Measurements from ENCODE around the gene NWD2.

The NWD2 gene

DNA sequence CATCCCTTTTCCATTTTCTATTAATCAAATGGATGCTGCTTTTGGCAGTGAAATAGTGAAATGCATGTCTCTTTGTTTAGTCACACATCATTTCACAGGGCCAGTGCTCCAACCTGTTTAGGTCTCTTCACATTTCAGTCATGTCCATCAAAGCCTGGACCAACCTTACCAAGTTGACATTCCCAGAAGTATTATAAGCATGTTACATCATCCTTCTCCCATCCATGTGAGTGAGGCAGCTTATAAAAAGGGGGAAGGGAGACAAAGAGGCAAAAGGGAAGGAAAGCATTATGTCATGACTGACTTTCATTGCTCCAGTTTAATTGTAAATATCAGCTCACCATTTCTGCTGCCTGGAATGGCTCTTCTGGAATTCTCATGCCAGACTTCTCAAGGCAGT, 94.4 kb downstream of the NWD2 start:
- TF ChIP-seq POLR2A (IDR thresholded peaks at IDR 0.05; ENCODE audit: low read depth, low read length) = no peak
- TF ChIP-seq TAF1 (IDR thresholded peaks at IDR 0.05; ENCODE audit: low read depth, low read length) = no peak
- TF ChIP-seq POLR2AphosphoS5 (IDR thresholded peaks at IDR 0.05; ENCODE audit: low read depth, low read length) = no peak
- no peak for DNase-seq (ENCODE audit: insufficient read length, low spot score)
- FAIRE-seq = no peak

- no peak for DNase-seq (ENCODE audit: insufficient read length, low spot score)
- TF ChIP-seq PAX5 (IDR thresholded peaks at IDR 0.05; ENCODE audit: insufficient read depth, low read length, severe bottlenecking) = no peak
- no peak for TF ChIP-seq POU2F2 (IDR thresholded peaks at IDR 0.05; ENCODE audit: low read depth, low read length)
- TF ChIP-seq SPI1 (IDR thresholded peaks at IDR 0.05; ENCODE audit: low read depth, low read length) = no peak
- TF ChIP-seq TAF1 (IDR thresholded peaks at IDR 0.05; ENCODE audit: low read depth, low read length) = no peak
- no peak for TF ChIP-seq POLR2AphosphoS5 (IDR thresholded peaks at IDR 0.05; ENCODE audit: low read depth, low read length)
- no peak for TF ChIP-seq POLR2A (IDR thresholded peaks at IDR 0.05; ENCODE audit: low read depth, low read length)
- no peak for FAIRE-seq
These were observed 114.2 kb downstream of the NWD2 start for GRCh38 chr4:37358748-37359147.

- FAIRE-seq (no peak), DNase-seq (ENCODE audit: insufficient read length, low spot score) (no peak)
- TF ChIP-seq POLR2AphosphoS5 (IDR thresholded peaks at IDR 0.05; ENCODE audit: low read depth, low read length) = no peak
- TF ChIP-seq TAF1 (IDR thresholded peaks at IDR 0.05; ENCODE audit: low read depth, low read length) = no peak
- no peak for TF ChIP-seq PAX5 (IDR thresholded peaks at IDR 0.05; ENCODE audit: insufficient read depth, low read length, severe bottlenecking)
- TF ChIP-seq SPI1 (IDR thresholded peaks at IDR 0.05; ENCODE audit: low read depth, low read length) = no peak
- TF ChIP-seq POU2F2 (IDR thresholded peaks at IDR 0.05; ENCODE audit: low read depth, low read length) = no peak
- TF ChIP-seq POLR2A (IDR thresholded peaks at IDR 0.05; ENCODE audit: low read depth, low read length) = no peak
These were observed 114.7 kb downstream of the NWD2 start for GRCh38 chr4:37359261-37359660.

GRCh38 chr4:37365888-37366287, 121.3 kb downstream of the NWD2 start:
- TF ChIP-seq TAF1 (IDR thresholded peaks at IDR 0.05; ENCODE audit: low read depth, low read length) = no peak
- no peak for TF ChIP-seq SPI1 (IDR thresholded peaks at IDR 0.05; ENCODE audit: low read depth, low read length)
- no peak for TF ChIP-seq POLR2A (IDR thresholded peaks at IDR 0.05; ENCODE audit: low read depth, low read length)
- no peak for TF ChIP-seq PAX5 (IDR thresholded peaks at IDR 0.05; ENCODE audit: insufficient read depth, low read length, severe bottlenecking)
- DNase-seq (ENCODE audit: insufficient read length, low spot score) (no peak), FAIRE-seq (no peak)

DNA sequence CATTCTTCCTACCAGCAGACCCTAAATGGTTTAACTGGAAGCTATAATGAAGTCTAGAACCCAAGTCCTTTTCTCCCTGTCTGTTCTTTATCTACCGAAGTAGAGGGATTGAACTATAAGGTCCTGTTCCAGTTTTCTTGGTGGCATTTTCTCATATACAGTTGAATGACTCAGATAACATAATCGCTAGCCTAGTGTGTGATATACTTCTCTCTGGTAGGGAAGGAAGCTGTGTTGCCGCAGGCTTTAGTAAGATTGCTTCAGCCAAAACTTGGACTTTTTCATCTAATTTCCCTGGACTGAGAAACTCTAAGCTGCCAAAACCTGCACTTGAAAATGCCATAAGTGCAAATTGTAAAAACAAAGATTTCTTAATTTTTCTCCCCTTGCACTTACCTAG, 123.4 kb downstream of the NWD2 start:
- TF ChIP-seq POLR2A (IDR thresholded peaks at IDR 0.05; ENCODE audit: low read depth, low read length) = no peak
- no peak for TF ChIP-seq PAX5 (IDR thresholded peaks at IDR 0.05; ENCODE audit: insufficient read depth, low read length, severe bottlenecking)
- no peak for TF ChIP-seq POU2F2 (IDR thresholded peaks at IDR 0.05; ENCODE audit: low read depth, low read length)
- TF ChIP-seq POLR2AphosphoS5 (IDR thresholded peaks at IDR 0.05; ENCODE audit: low read depth, low read length) = no peak
- no peak for TF ChIP-seq SPI1 (IDR thresholded peaks at IDR 0.05; ENCODE audit: low read depth, low read length)
- no peak for TF ChIP-seq TAF1 (IDR thresholded peaks at IDR 0.05; ENCODE audit: low read depth, low read length)
- FAIRE-seq (no peak), DNase-seq (ENCODE audit: insufficient read length, low spot score) (no peak)

DNA sequence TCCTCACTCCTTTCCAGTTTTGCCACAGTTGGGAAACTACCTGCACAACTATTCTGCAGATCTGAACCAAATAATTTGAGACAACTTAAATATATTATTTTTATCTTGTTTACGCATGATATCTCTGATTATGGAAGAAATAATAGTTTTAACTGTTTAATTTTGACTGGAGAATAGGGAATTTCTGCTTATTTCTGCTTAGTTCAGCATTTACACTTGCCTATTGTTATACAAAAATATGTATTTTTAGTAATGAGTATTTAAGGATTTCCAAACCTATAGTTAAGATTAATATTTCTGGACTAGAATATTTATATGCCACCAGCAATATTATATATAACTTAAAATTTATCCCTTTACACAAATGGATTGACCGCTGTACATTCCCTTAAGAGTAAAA, 125.5 kb downstream of the NWD2 start:
- TF ChIP-seq POLR2A (IDR thresholded peaks at IDR 0.05; ENCODE audit: low read depth, low read length) (no peak), SPI1 (IDR thresholded peaks at IDR 0.05; ENCODE audit: low read depth, low read length) (no peak), POU2F2 (IDR thresholded peaks at IDR 0.05; ENCODE audit: low read depth, low read length) (no peak), PAX5 (IDR thresholded peaks at IDR 0.05; ENCODE audit: insufficient read depth, low read length, severe bottlenecking) (no peak), POLR2AphosphoS5 (IDR thresholded peaks at IDR 0.05; ENCODE audit: low read depth, low read length) (no peak), TAF1 (IDR thresholded peaks at IDR 0.05; ENCODE audit: low read depth, low read length) (no peak)
- FAIRE-seq (no peak), DNase-seq (ENCODE audit: insufficient read length, low spot score) (no peak)

GRCh38 chr4:37381040-37381668, 136.6 kb downstream of the NWD2 start:
- DNase-seq (ENCODE audit: insufficient read length, low spot score) (no peak), FAIRE-seq (no peak)
- TF ChIP-seq TAF1 (IDR thresholded peaks at IDR 0.05; ENCODE audit: low read depth, low read length) = no peak
- TF ChIP-seq SPI1 (IDR thresholded peaks at IDR 0.05; ENCODE audit: low read depth, low read length) = no peak
- no peak for TF ChIP-seq PAX5 (IDR thresholded peaks at IDR 0.05; ENCODE audit: insufficient read depth, low read length, severe bottlenecking)
- no peak for TF ChIP-seq POU2F2 (IDR thresholded peaks at IDR 0.05; ENCODE audit: low read depth, low read length)
- TF ChIP-seq POLR2AphosphoS5 (IDR thresholded peaks at IDR 0.05; ENCODE audit: low read depth, low read length) = no peak
- TF ChIP-seq POLR2A (IDR thresholded peaks at IDR 0.05; ENCODE audit: low read depth, low read length) = no peak

GRCh38 chr4:37383579-37384229, 139.2 kb downstream of the NWD2 start:
- DNase-seq (ENCODE audit: insufficient read length, low spot score) (no peak), FAIRE-seq (no peak)
- TF ChIP-seq POU2F2 (IDR thresholded peaks at IDR 0.05; ENCODE audit: low read depth, low read length) = no peak
- no peak for TF ChIP-seq TAF1 (IDR thresholded peaks at IDR 0.05; ENCODE audit: low read depth, low read length)
- TF ChIP-seq POLR2AphosphoS5 (IDR thresholded peaks at IDR 0.05; ENCODE audit: low read depth, low read length) = no peak
- no peak for TF ChIP-seq PAX5 (IDR thresholded peaks at IDR 0.05; ENCODE audit: insufficient read depth, low read length, severe bottlenecking)
- TF ChIP-seq POLR2A (IDR thresholded peaks at IDR 0.05; ENCODE audit: low read depth, low read length) = no peak
- no peak for TF ChIP-seq SPI1 (IDR thresholded peaks at IDR 0.05; ENCODE audit: low read depth, low read length)

- no peak for DNase-seq (ENCODE audit: insufficient read length, low spot score)
- TF ChIP-seq SPI1 (IDR thresholded peaks at IDR 0.05; ENCODE audit: low read depth, low read length) (no peak), PAX5 (IDR thresholded peaks at IDR 0.05; ENCODE audit: insufficient read depth, low read length, severe bottlenecking) (no peak), TAF1 (IDR thresholded peaks at IDR 0.05; ENCODE audit: low read depth, low read length) (no peak), POLR2AphosphoS5 (IDR thresholded peaks at IDR 0.05; ENCODE audit: low read depth, low read length) (no peak), POU2F2 (IDR thresholded peaks at IDR 0.05; ENCODE audit: low read depth, low read length) (no peak), POLR2A (IDR thresholded peaks at IDR 0.05; ENCODE audit: low read depth, low read length) (no peak)
- FAIRE-seq = no peak
These were observed 140.9 kb downstream of the NWD2 start for GRCh38 chr4:37385424-37385823.
